LNCaP clone FGC (cell line): ENCODE results near the gene PRKG1.

Experiments used
- DNase-seq: peaks from one replicate; pipeline ENCODE4 v3.0.0-alpha.2; 2011; ENCODE audit warnings: low read depth
- H3K4me3 ChIP-seq: 2 replicates; pipeline ENCODE4 v1.5.1; 2011; ENCODE audit warnings: mild to moderate bottlenecking, low read depth, low read length, control low read depth
- CTCF ChIP-seq: IDR thresholded peaks from 2 replicates; pipeline ENCODE4 v1.5.1; 2012; ENCODE audit warnings: mild to moderate bottlenecking; ENCODE audit not compliant: control insufficient read depth, insufficient read depth; ENCODE audit errors: extremely low read depth

The PRKG1 gene

DNA sequence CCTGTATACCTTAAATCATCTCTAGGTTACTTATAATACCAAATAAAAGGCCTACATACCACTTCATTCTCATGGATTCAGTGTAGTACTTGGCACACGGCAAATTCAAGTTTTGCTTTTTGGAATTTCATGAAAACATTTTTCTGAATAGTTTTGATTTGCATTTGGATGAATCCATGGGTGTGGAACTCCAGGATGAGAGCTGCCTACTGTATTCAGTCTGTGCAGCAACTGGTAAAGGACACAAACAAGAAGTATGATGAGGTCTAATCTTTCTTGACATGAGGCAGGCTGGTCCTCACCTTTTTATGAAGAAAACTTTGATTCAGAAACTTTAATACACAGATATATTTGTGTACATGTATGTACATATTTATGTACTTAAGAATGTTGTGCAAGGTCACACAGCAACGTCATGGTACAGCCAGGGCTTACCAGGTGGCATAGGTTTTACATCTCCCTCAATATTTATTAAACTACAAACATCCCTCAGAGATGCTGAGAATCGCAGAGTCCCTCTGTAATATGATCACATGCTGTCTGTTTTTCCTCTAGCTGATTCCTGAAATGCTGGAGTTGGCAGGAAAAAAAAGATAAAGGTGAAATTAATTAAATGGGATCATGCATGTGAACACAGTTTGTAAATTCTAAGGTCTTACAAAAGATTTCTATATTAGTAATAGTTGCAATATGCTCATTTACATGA lies 239.6 kb downstream of the PRKG1 start:
- no peak for TF ChIP-seq CTCF
- DNase-seq = no peak
- H3K4me3 ChIP-seq = no peak overlapping the region

GRCh38 chr10:51314481-51314880 lies 240.2 kb downstream of the PRKG1 start:
- no peak overlapping the region for H3K4me3 ChIP-seq
- TF ChIP-seq CTCF = no peak
- no peak for DNase-seq

DNA sequence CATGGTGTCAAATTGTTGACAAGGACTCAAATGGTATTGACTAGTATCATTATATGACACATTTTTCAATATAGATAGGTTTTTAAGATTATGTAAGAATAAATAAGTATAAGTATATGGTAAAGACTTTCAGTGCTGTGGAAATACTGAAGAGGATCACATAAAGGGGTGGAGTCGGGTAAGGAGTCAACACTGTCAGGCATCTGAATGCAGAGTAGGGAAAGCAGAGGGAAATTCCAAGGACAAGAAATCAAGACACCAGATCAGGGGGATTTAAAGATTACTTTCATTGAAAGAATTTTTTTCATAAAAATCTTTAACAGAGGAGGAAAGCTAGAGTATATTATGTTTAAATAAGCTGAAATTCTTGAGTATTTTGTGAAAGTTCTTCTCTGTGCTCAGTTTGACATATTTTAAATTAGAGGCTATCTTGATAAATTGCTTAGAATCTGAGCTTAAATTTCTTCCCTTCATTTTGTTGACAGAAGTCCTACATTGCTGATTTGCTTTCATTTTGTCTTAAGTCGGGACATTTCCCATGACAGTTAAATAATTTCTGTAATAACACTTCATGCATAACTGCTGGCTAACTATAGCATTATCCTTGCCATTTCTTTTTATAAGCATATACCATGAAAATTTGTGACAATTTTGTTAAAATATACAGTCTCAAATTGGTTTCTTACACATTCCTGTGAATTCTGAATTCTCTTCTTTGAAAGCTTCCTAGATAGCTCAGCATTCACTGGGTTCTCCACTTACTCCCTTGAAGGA lies 244.3 kb downstream of the PRKG1 start:
- TF ChIP-seq CTCF = no peak
- H3K4me3 ChIP-seq = no peak overlapping the region
- DNase-seq = no peak

DNA sequence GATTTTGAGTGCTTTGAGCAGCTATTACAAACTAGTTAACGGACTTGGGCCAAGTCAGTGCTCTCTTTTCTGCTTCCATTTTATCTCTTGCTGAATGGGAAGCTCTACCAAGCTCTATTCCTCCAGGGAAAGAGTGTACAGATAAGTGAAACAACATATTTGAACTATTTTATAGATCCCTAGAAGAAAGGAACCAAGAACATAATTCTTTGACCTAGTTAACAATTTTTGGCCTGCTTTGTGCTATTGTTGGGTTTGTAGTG lies 244.8 kb downstream of the PRKG1 start:
- TF ChIP-seq CTCF = no peak
- DNase-seq = no peak
- no peak overlapping the region for H3K4me3 ChIP-seq

DNA sequence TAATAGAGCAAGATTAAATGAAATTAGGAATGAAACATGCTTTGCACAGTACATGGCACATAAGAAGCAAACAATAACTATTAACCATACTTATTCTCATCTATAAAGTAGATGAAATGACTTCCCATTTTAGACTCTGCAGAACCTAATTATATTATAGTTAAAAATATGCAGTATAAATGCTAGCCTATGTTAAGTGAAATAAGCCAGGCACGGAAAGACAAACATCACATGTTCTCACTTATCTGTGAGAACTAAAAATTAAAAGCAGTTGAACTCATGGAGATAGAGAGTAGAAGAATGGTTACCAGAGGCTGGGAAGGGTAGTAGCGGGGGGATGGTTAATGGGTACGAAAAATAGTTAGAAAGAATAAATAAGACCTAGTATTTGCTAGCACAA lies 247.0 kb downstream of the PRKG1 start:
- no peak for DNase-seq
- H3K4me3 ChIP-seq = no peak overlapping the region
- no peak for TF ChIP-seq CTCF

GRCh38 chr10:51321980-51322379 lies 247.7 kb downstream of the PRKG1 start:
- no peak overlapping the region for H3K4me3 ChIP-seq
- no peak for DNase-seq
- TF ChIP-seq CTCF = no peak

DNA sequence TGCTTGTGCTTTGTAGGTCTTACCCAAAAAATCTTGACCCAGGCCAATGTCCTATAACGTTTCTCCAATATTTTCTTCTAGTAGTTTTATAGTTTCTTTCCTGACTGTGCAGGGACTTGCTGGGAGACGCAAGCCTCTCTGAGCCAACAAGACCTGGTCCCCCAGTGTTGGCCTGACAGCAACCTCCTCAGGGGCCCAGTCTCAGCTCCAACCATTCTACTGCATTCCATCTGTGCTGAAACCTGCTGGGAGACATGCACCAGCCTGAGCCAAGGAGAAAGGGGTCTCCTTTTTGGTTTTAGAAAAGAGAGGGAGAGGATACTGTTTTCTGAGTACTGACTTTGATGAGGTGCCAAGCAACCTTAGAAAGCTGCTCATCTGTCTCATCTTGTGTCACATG lies 251.4 kb downstream of the PRKG1 start:
- TF ChIP-seq CTCF = no peak
- H3K4me3 ChIP-seq = no peak overlapping the region
- no peak for DNase-seq
